Measurements from ENCODE around the gene P2RY14.

Gene P2RY14

DNA sequence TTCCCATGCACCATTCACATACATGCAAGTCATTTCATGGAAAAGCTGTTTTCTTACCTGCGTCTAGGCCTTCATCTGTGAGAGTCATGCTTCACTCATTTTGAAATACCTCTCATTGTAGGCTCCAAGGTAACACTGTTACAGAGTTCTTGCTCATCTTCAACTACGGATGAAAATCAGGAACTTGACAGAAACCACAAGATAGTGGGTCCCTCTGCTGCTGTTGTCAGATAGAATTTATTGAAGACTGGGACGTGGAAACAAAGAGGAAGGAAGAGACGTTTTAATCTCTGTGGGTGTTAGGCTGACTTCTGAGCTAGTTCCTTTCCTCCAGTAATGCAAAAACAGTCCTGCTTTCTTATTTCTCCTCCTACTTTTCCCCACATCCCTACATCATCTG, at the start of gene P2RY14:
Gene P2RY14, minus strand, starts transcription at position 313 of the 400 bp plus-strand sequence. CDS start 64,226 bp downstream, outside the sequence.
- no peaks in the 10 kb centered on the region for H3K27me3 ChIP-seq (replicated peaks; ENCODE audit: control insufficient read depth, insufficient read depth, low read length)
- no peak within 1 kb of the TSS for H3K4me3 ChIP-seq (replicated peaks; ENCODE audit: low read depth, low read length)
- H3K36me3 ChIP-seq (ENCODE audit: control insufficient read depth, insufficient read depth, low read length): no peaks in the 10 kb centered on the region
- no peak for DNase-seq (ENCODE audit: extremely low read depth, insufficient read length)
- TF ChIP-seq, protein P1, sequence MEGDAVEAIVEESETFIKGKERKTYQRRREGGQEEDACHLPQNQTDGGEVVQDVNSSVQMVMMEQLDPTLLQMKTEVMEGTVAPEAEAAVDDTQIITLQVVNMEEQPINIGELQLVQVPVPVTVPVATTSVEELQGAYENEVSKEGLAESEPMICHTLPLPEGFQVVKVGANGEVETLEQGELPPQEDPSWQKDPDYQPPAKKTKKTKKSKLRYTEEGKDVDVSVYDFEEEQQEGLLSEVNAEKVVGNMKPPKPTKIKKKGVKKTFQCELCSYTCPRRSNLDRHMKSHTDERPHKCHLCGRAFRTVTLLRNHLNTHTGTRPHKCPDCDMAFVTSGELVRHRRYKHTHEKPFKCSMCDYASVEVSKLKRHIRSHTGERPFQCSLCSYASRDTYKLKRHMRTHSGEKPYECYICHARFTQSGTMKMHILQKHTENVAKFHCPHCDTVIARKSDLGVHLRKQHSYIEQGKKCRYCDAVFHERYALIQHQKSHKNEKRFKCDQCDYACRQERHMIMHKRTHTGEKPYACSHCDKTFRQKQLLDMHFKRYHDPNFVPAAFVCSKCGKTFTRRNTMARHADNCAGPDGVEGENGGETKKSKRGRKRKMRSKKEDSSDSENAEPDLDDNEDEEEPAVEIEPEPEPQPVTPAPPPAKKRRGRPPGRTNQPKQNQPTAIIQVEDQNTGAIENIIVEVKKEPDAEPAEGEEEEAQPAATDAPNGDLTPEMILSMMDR (IDR thresholded peaks at IDR 0.05; ENCODE audit: insufficient read depth, low read length, poor library complexity, severe bottlenecking): no peak

DNA sequence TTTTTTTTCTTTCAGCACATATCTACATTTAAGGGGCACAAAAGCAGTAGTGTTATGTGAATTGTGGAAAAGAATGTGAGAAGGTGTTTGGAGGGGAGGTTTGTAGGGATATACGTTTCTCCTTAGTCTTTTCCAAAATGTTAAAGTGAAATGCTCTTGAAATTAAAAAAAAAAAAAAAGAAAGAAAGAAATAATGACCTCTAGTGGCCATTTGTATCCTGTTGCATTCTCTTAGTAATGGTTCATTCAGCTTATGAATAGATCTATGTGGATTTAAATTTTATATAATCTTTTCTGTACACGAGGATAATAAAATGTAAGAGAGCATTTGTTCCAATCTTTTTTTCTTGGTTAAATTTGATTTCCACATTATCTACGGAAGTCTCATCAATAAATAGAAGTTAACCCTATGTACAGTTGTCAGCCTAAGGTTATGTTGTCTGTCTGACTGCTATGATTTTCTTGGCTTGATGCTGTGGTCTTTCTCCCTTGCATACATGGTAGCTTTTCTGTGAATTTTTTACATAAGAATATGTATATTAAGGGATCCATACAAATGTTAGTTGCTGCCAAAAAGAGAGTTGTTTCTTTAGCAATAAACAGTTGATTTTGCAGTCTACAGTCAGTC, 49.3 kb upstream of the P2RY14 start:
- no peaks in the 10 kb centered on the region for H3K36me3 ChIP-seq (ENCODE audit: control insufficient read depth, insufficient read depth, low read length)
- H3K4me3 ChIP-seq (replicated peaks; ENCODE audit: low read depth, low read length): no peak overlapping the region
- DNase-seq (ENCODE audit: extremely low read depth, insufficient read length): no peak
- no peaks in the 10 kb centered on the region; the same call in 1 of the 2 replicates for H3K27me3 ChIP-seq (replicated peaks; ENCODE audit: control insufficient read depth, insufficient read depth, low read length)
- TF ChIP-seq, protein P1 (IDR thresholded peaks at IDR 0.05; ENCODE audit: insufficient read depth, low read length, poor library complexity, severe bottlenecking): peak; percentile 49

DNA sequence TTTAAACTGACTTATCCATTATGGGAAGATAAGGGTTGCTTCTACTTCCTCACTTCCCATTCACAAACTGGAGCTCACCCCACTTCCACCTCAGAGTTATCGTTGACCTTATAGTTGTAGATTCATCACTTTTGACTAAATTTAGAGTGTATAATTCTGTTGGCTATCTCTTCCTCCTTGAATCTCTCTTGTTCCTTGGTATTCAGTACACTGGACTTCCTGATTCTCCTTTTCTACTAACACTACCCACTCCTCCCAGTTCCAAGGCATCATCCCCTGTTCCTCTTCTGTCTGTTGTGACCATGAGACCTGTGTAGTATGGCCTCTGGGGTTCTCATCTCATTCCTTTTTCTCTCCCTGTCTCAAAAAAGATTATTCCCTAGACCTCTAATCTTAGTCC, 44.2 kb upstream of the P2RY14 start:
- Histone ChIP-seq H3K27me3 (replicated peaks; ENCODE audit: control insufficient read depth, insufficient read depth, low read length) (no peaks in the 10 kb centered on the region; the same call in 1 of the 2 replicates), H3K36me3 (ENCODE audit: control insufficient read depth, insufficient read depth, low read length) (no peaks in the 10 kb centered on the region), H3K4me3 (replicated peaks; ENCODE audit: low read depth, low read length) (no peak overlapping the region)
- no peak for DNase-seq (ENCODE audit: extremely low read depth, insufficient read length)
- TF ChIP-seq, protein P1 (IDR thresholded peaks at IDR 0.05; ENCODE audit: insufficient read depth, low read length, poor library complexity, severe bottlenecking): no peak

DNA sequence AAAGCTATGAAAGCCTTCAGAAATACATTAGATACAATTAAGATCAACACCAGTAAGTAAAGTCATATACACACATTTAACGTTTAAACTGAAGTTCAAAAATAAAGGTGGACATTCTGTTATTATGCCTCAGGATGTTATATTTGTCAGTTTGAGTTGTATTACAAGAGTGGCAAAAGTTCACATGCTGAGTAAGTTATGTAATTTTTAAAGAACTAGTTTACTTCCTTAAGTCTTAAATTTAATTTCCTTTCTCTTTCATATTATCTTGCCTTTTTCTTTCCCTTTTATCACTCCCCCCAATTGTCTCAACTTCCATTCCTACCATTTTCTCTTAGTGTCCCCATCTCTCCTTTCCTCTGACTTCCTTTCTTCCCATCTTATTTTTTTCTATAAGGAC, 43.2 kb upstream of the P2RY14 start:
- Histone ChIP-seq H3K36me3 (ENCODE audit: control insufficient read depth, insufficient read depth, low read length) (no peaks in the 10 kb centered on the region), H3K4me3 (replicated peaks; ENCODE audit: low read depth, low read length) (no peak overlapping the region), H3K27me3 (replicated peaks; ENCODE audit: control insufficient read depth, insufficient read depth, low read length) (no peaks in the 10 kb centered on the region; the same call in 1 of the 2 replicates)
- TF ChIP-seq, protein P1 (IDR thresholded peaks at IDR 0.05; ENCODE audit: insufficient read depth, low read length, poor library complexity, severe bottlenecking): no peak
- no peak for DNase-seq (ENCODE audit: extremely low read depth, insufficient read length)

DNA sequence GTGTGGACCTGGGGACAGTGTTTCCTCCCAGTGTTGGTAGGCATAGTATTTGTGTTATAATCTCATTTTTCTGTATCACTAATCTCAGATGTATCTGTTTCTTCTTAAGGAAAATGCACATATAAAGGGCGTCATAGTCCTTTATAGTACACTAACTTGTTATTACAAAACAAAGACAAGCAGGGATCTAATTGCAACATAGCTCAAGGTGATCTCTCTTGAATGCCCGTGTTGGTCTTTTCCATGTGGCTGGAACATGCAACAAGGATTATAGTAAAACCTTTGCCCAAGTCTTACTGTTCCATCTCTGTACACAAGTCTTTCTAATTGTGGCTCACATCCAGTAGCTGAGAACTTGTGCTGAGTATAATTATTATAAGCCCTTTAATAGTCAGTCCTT, 41.8 kb upstream of the P2RY14 start:
- TF ChIP-seq, protein P1 (IDR thresholded peaks at IDR 0.05; ENCODE audit: insufficient read depth, low read length, poor library complexity, severe bottlenecking): no peak
- H3K36me3 ChIP-seq (ENCODE audit: control insufficient read depth, insufficient read depth, low read length): no peaks in the 10 kb centered on the region
- H3K27me3 ChIP-seq (replicated peaks; ENCODE audit: control insufficient read depth, insufficient read depth, low read length): no peaks in the 10 kb centered on the region; the same call in 1 of the 2 replicates
- no peak overlapping the region for H3K4me3 ChIP-seq (replicated peaks; ENCODE audit: low read depth, low read length)
- no peak for DNase-seq (ENCODE audit: extremely low read depth, insufficient read length)

Data from GM06990 (cell line).